ENCODE results near the gene PTPN4.
A peak's percentile ranks its signal among the peaks of the same experiment; 100 is the strongest.

PTPN4 gene

GRCh38 chr2:119941981-119942513 lies 182.3 kb downstream of the PTPN4 start:
- in situ Hi-C loops (cut with HindIII; ENCODE audit: low pct_ligation_motif_present, low sequenced_read_pairs) = no loop called here
- TF ChIP-seq, protein P1, sequence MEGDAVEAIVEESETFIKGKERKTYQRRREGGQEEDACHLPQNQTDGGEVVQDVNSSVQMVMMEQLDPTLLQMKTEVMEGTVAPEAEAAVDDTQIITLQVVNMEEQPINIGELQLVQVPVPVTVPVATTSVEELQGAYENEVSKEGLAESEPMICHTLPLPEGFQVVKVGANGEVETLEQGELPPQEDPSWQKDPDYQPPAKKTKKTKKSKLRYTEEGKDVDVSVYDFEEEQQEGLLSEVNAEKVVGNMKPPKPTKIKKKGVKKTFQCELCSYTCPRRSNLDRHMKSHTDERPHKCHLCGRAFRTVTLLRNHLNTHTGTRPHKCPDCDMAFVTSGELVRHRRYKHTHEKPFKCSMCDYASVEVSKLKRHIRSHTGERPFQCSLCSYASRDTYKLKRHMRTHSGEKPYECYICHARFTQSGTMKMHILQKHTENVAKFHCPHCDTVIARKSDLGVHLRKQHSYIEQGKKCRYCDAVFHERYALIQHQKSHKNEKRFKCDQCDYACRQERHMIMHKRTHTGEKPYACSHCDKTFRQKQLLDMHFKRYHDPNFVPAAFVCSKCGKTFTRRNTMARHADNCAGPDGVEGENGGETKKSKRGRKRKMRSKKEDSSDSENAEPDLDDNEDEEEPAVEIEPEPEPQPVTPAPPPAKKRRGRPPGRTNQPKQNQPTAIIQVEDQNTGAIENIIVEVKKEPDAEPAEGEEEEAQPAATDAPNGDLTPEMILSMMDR (IDR thresholded peaks at IDR 0.05; ENCODE audit: low read depth, low read length, missing control alignments) = no peak
- H3K27ac ChIP-seq = no peak overlapping the region
- no peaks in the 10 kb centered on the region for H3K36me3 ChIP-seq (replicated peaks)
- no peaks in the 10 kb centered on the region for H3K27me3 ChIP-seq (replicated peaks)
- H3K4me3 ChIP-seq (ENCODE audit: low read depth, low read length) = no peak overlapping the region
- DNase-seq = no peak

- in situ Hi-C loops (cut with HindIII; ENCODE audit: low pct_ligation_motif_present, low sequenced_read_pairs) = no loop called here
- H3K36me3 ChIP-seq (replicated peaks) = peaks cover 2% of the 10 kb centered on the region
- TF ChIP-seq, protein P1 (IDR thresholded peaks at IDR 0.05; ENCODE audit: low read depth, low read length, missing control alignments) = no peak
Observed at GRCh38 chr2:119943058-119943457, 183.3 kb downstream of the PTPN4 start.

GRCh38 chr2:119947535-119947934 lies 187.8 kb downstream of the PTPN4 start:
- in situ Hi-C loops (cut with HindIII; ENCODE audit: low pct_ligation_motif_present, low sequenced_read_pairs) = no loop called here
- Histone ChIP-seq H3K36me3 (replicated peaks) (peaks cover 2% of the 10 kb centered on the region), H3K27me3 (replicated peaks) (no peaks in the 10 kb centered on the region), H3K4me3 (ENCODE audit: low read depth, low read length) (no peak overlapping the region), H3K27ac (no peak overlapping the region)
- DNase-seq = no peak
- TF ChIP-seq, protein P1 (IDR thresholded peaks at IDR 0.05; ENCODE audit: low read depth, low read length, missing control alignments) = no peak

More at GRCh38 chr2:119943058-119943457, 183.3 kb downstream of the PTPN4 start:
- Histone ChIP-seq H3K27ac (no peak overlapping the region), H3K27me3 (replicated peaks) (no peaks in the 10 kb centered on the region), H3K4me3 (ENCODE audit: low read depth, low read length) (no peak overlapping the region)
- DNase-seq = no peak

DNA sequence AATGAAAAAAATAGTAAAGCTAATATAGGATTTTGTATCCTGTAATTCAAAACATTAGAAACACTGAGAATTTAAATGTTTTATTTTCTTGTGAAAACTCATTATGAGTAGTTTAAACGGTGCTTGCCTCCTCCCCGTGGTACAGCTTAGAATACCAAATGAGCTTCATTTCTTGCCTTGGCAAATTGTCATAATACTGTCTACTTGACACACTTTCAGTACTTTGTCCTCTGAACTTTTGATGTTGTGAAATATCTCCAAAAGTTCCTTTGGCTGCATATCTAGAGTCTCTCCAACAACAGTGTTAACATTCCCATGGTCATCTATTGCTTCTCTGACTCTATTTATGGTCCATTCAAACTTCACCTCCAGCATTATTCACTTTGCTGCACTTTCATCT lies 191.2 kb downstream of the PTPN4 start:
- Histone ChIP-seq H3K27ac (no peak overlapping the region), H3K36me3 (replicated peaks) (peaks cover 4% of the 10 kb centered on the region), H3K27me3 (replicated peaks) (no peaks in the 10 kb centered on the region), H3K4me3 (ENCODE audit: low read depth, low read length) (no peak overlapping the region)
- no peak for DNase-seq
- in situ Hi-C loops (cut with HindIII; ENCODE audit: low pct_ligation_motif_present, low sequenced_read_pairs) = no loop called here
- TF ChIP-seq, protein P1 (IDR thresholded peaks at IDR 0.05; ENCODE audit: low read depth, low read length, missing control alignments) = no peak

GRCh38 chr2:119958670-119959268 lies 199.0 kb downstream of the PTPN4 start:
- peak; percentile 16 for DNase-seq
- Histone ChIP-seq H3K27me3 (replicated peaks) (no peaks in the 10 kb centered on the region), H3K4me3 (ENCODE audit: low read depth, low read length) (no peak overlapping the region), H3K27ac (no peak overlapping the region), H3K36me3 (replicated peaks) (peaks cover 2% of the 10 kb centered on the region)
- TF ChIP-seq, protein P1 (IDR thresholded peaks at IDR 0.05; ENCODE audit: low read depth, low read length, missing control alignments) = no peak
- in situ Hi-C loops (cut with HindIII; ENCODE audit: low pct_ligation_motif_present, low sequenced_read_pairs) = no loop called here

DNA sequence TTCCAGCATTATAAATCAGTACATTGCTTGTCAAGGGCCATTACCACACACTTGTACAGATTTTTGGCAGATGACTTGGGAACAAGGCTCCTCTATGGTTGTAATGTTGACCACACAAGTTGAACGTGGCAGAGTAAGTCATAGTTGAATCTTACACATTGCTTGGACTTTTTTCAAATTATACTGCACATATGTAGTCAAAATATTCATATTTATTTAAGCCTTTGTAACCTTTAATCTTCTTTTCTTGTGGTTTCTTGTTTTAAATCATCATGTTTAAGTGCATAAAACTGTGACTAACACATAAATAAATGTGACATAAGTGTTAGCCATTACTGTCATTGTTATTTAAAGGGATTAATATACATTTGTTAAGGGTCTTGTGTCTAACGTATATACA lies 201.1 kb downstream of the PTPN4 start:
- TF ChIP-seq, protein P1 (IDR thresholded peaks at IDR 0.05; ENCODE audit: low read depth, low read length, missing control alignments) = no peak
- no peak overlapping the region for H3K4me3 ChIP-seq (ENCODE audit: low read depth, low read length)
- in situ Hi-C loops (cut with HindIII; ENCODE audit: low pct_ligation_motif_present, low sequenced_read_pairs) = no loop called here
- no peaks in the 10 kb centered on the region for H3K36me3 ChIP-seq (replicated peaks)
- H3K27me3 ChIP-seq (replicated peaks) = no peaks in the 10 kb centered on the region
- no peak overlapping the region for H3K27ac ChIP-seq
- no peak for DNase-seq
